ENCODE measurements around the gene LTBR. TPM values are rescaled to one million over a fixed set of nuclear protein-coding genes. Genes with fewer than 3 reads are reported as not detected.
"Not testable (repeated sequence)": the region's sequence is repeated elsewhere in the genome, so short reads cannot be mapped to it uniquely, and the experiment has no call there.

Gene LTBR
- total RNA-seq (2014; rRNA removed; shearing (Covaris generic)), result 29.8 and 49.0 TPM in 2 replicates

GRCh38 chr12:6383572-6384498, at the start of gene LTBR:
Gene LTBR, plus strand, starts transcription at chr12:6384162. Its CDS starts 197 bp downstream, at chr12:6384359.
- peak; percentile 94 for DNase-seq (ENCODE audit: low read depth)

GRCh38 chr12:6334359-6334758, 49.6 kb upstream of the LTBR start:
- DNase-seq (ENCODE audit: low read depth), result no peak

GRCh38 chr12:6334940-6335450, 49.0 kb upstream of the LTBR start:
- DNase-seq (ENCODE audit: low read depth), result no peak

- peak; percentile 96 for DNase-seq (ENCODE audit: low read depth)
Measured at GRCh38 chr12:6335451-6336078, 48.4 kb upstream of the LTBR start.

- peak; percentile 100 for DNase-seq (ENCODE audit: low read depth)
Measured at GRCh38 chr12:6336079-6336888, 47.7 kb upstream of the LTBR start.

GRCh38 chr12:6336889-6337853, 46.8 kb upstream of the LTBR start:
- peak; percentile 46 for DNase-seq (ENCODE audit: low read depth)

GRCh38 chr12:6337958-6338433, 46.0 kb upstream of the LTBR start:
- no peak for DNase-seq (ENCODE audit: low read depth)

GRCh38 chr12:6338536-6338935, 45.4 kb upstream of the LTBR start:
- DNase-seq (ENCODE audit: low read depth), result not testable (repeated sequence)

GRCh38 chr12:6338955-6339354, 45.0 kb upstream of the LTBR start:
- DNase-seq (ENCODE audit: low read depth), result no peak

GRCh38 chr12:6340032-6340638, 43.8 kb upstream of the LTBR start:
- peak; percentile 72 for DNase-seq (ENCODE audit: low read depth)

GRCh38 chr12:6340745-6341416, 43.1 kb upstream of the LTBR start:
- no peak for DNase-seq (ENCODE audit: low read depth)

- peak; percentile 85 for DNase-seq (ENCODE audit: low read depth)
Measured at GRCh38 chr12:6341417-6342139, 42.4 kb upstream of the LTBR start, which contains the start of gene TNFRSF1A. Gene TNFRSF1A, minus strand, starts transcription at chr12:6342076. Its CDS starts 262 bp downstream, at chr12:6341814.

GRCh38 chr12:6342140-6342889, 41.6 kb upstream of the LTBR start:
- DNase-seq (ENCODE audit: low read depth), result no peak

- no peak for DNase-seq (ENCODE audit: low read depth)
Measured at GRCh38 chr12:6343518-6343917, 40.4 kb upstream of the LTBR start.

- DNase-seq (ENCODE audit: low read depth), result not testable (repeated sequence)
Measured at GRCh38 chr12:6344101-6344660, 39.8 kb upstream of the LTBR start.

GRCh38 chr12:6345319-6346091, 38.5 kb upstream of the LTBR start:
- DNase-seq (ENCODE audit: low read depth), result peak; percentile 90

Data from Daoy (cell line).